Activated T-cell treated with anti-CD3 and anti-CD28 coated beads, Interleukin-2, amount 50 U/mL, for 4 hours (primary cell): ENCODE data around the gene AKR1B15. TPM values are rescaled to one million over a fixed set of nuclear protein-coding genes. Genes with fewer than 3 reads are reported as not detected.
"Not testable (repeated sequence)": the region's sequence is repeated elsewhere in the genome, so short reads cannot be mapped to it uniquely, and the experiment has no call there.

Experiments
- ATAC-seq, 2 donors: fragments of 200-7000 bp; cut with Tn5 transposase; one replicate each; pipeline ENCODE4 v1.10.0; 2021
- DNase-seq: peaks from one replicate; pipeline ENCODE4 v3.0.0-alpha.2; 2020
- H3K27me3 Mint-ChIP-seq: one replicate; pipeline ENCODE4 v1.8.0; 2021; ENCODE audit warnings: low read depth, mixed read lengths
- H3K36me3 Mint-ChIP-seq: one replicate; pipeline ENCODE4 v1.8.0; 2022; ENCODE audit warnings: mixed read lengths; ENCODE audit not compliant: insufficient read depth
- H3K4me1 Mint-ChIP-seq: one replicate; pipeline ENCODE4 v1.8.0; 2021; ENCODE audit warnings: low read depth, mixed read lengths
- H3K4me3 Mint-ChIP-seq: one replicate; pipeline ENCODE4 v1.8.0; 2021; ENCODE audit warnings: mild to moderate bottlenecking, moderate library complexity, mixed read lengths
- H3K9me3 Mint-ChIP-seq: one replicate; pipeline ENCODE4 v1.8.0; 2021; ENCODE audit warnings: mixed read lengths
- total RNA-seq, 3 donors: library from RNA; stranded (reverse); gene quantifications; one replicate each; pipeline ENCODE4 v1.2.1, GENCODE V29; 2021

The AKR1B15 gene
- total RNA-seq, 3 donors from 2014 or later, result not detected

DNA sequence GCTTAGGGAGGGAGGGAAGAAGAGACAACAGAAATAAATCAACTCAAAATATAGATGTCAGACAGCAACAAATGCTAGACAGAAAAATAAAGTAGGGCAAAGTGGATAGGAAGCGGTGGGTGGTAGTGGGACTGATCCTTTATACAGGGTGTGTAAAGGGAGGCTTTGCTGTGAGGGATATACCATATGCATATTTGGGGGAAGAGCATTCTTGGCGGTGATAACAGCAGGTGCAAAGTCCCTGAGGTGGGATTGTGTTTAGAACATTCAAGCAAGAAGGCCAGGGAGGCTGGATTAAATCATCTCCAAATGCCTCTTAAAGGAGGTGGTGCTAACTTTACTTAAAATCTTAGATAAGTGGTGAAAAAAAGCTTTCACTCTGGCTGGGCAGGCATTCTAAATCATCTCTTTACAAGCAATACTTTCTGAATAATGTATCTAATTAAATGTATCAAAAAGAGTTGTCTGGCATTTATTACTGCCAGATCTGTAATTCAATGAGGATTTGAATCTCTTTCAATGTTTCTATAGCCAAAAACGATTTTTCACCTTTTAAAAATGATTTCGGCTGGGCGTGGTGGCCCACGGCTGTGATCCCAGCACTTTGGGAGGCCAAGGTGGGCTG lies 9.4 kb upstream of the AKR1B15 start:
- Mint-ChIP-seq H3K27me3 (peaks cover 7% of the 10 kb centered on the region), H3K4me3 (no peak overlapping the region), H3K9me3 (no peaks in the 10 kb centered on the region), H3K4me1 (no peaks in the 10 kb centered on the region), H3K36me3 (no peaks in the 10 kb centered on the region)
- ATAC-seq (no peak), DNase-seq (no peak)

DNA sequence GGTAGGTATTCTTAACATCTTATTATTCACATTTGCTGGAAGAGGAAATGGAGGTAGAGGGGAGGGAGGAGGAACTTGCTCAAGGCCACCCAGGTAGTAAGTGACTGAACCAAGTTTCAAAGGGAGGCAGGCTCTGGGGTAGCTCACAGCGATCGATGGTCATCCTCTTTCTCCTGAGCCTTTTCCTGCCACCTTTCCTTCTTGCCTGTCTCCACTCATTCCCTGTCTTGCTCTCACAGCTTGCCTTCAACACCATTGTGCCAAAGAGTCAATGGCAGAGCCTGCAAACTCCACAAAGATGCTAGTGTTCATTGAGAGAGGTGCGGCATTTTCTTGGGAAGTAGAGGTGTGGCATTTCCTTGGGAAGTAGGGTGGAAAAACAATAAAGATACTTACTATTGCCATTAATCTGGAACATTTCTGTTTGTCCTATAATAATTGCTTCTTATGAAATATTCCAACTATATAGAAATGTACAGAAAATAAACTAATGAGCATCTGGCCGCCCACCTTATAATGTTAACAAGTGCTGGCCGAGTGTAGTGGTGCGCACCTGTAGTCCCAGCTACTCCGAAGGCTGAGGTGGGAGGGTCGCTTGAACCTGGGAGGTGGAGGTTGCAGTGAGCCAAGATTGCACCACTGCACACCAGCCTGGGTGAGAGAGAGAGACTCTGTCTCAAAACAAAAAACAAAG lies 7.3 kb upstream of the AKR1B15 start:
- not testable (repeated sequence) for ATAC-seq, H3K4me1 Mint-ChIP-seq, H3K9me3 Mint-ChIP-seq, DNase-seq, H3K4me3 Mint-ChIP-seq, H3K36me3 Mint-ChIP-seq
- peaks cover 11% of the 10 kb centered on the region for H3K27me3 Mint-ChIP-seq

DNA sequence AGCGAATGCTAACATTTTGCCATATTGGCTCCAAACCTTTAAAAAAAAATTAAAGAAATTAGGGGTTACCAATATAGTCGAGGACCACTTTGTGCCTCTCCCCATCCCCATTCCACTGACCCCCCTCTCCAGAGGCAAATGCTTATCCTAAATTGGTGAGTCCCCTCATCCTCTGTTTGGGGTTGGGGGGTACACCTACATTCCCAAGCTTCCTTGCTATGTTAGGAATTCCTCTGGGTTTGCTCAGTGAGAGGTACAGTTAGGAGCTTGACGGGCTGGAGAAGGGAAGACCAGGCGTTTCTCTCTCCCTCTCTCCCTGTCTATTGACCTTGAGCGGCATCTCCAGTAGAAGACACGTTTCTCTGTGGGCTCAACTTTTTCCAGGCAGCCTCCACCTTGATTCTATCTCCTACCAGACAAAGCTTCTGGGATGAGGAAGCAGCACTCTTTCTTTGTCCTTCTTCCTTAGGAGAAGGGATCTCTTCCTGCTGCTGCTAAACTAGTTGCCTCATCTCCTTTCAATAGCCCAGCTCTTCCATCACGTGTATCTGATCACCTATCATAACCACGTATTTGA lies 6.6 kb upstream of the AKR1B15 start:
- H3K4me3 Mint-ChIP-seq, result no peak overlapping the region
- no peak for DNase-seq
- H3K36me3 Mint-ChIP-seq, result no peaks in the 10 kb centered on the region
- peaks cover 9% of the 10 kb centered on the region for H3K27me3 Mint-ChIP-seq
- H3K4me1 Mint-ChIP-seq, result no peaks in the 10 kb centered on the region
- ATAC-seq, result no peak
- H3K9me3 Mint-ChIP-seq, result no peaks in the 10 kb centered on the region

DNA sequence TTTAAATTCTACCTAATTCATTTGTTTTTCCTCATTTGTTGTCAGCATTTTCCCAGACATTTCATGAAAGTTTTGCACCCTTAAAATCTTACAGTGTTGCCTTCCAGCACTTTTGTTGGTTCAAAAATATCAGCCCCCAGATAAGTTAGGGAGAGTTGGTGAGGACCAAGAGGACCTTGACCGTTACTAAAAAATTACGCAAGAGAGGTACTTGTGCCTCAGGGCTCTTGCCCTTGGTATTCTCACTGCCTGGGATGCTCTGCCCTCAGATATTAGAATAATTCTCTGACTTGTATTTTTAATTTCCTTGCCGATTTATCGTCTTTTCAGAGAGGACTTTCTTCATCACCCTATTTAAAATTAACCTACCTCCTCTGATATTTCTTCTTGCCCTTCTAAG lies 3.5 kb upstream of the AKR1B15 start:
- Mint-ChIP-seq H3K4me3 (no peak overlapping the region), H3K36me3 (no peaks in the 10 kb centered on the region), H3K27me3 (peaks cover 6% of the 10 kb centered on the region), H3K9me3 (no peaks in the 10 kb centered on the region), H3K4me1 (peaks cover 2% of the 10 kb centered on the region)
- DNase-seq (no peak), ATAC-seq (no peak)

DNA sequence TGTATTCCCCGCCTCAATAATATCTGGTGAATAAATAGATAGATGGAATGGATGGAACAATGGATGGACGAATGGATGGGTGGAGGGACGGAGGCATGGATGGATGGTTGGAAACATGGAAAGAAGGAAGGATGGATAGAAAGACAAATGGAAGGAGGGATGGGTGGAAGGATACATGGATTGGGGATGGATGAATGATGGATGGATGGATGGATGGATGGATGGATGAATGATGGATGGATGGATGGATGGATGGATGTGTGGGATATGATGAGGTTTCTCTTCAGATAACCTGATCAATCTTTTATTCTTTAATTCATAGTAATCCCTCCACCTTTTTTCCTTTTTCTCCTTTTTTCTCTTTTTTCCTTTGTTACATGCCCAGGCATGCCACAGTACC lies 3.0 kb upstream of the AKR1B15 start:
- Mint-ChIP-seq H3K4me3 (no peak overlapping the region), H3K36me3 (no peaks in the 10 kb centered on the region), H3K27me3 (peaks cover 6% of the 10 kb centered on the region), H3K9me3 (no peaks in the 10 kb centered on the region), H3K4me1 (peaks cover 2% of the 10 kb centered on the region)
- no peak for DNase-seq
- ATAC-seq, result no peak

DNA sequence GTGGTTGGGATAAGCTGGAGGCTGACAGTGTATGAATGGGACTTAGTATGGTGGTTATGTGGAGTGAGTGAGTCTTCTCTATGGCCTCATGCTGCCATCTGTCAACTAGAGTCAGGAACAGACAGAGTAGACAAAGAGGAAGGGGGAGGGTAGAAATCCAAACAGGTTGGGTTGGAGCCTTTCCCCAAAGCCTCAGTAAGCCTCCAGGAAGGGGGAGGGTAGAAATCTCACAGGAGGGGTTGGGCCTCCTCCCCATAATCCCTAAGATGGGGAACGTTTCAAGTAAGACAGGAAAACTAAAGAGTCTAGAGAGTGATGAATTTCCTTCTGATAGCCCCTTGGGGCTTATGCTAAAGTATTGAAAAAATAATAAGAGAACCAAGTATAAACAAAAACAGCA lies 2.0 kb upstream of the AKR1B15 start:
- Mint-ChIP-seq H3K36me3 (no peaks in the 10 kb centered on the region), H3K4me3 (no peak overlapping the region), H3K9me3 (no peaks in the 10 kb centered on the region), H3K27me3 (peaks cover 10% of the 10 kb centered on the region), H3K4me1 (peaks cover 2% of the 10 kb centered on the region)
- ATAC-seq, result no peak
- no peak for DNase-seq

DNA sequence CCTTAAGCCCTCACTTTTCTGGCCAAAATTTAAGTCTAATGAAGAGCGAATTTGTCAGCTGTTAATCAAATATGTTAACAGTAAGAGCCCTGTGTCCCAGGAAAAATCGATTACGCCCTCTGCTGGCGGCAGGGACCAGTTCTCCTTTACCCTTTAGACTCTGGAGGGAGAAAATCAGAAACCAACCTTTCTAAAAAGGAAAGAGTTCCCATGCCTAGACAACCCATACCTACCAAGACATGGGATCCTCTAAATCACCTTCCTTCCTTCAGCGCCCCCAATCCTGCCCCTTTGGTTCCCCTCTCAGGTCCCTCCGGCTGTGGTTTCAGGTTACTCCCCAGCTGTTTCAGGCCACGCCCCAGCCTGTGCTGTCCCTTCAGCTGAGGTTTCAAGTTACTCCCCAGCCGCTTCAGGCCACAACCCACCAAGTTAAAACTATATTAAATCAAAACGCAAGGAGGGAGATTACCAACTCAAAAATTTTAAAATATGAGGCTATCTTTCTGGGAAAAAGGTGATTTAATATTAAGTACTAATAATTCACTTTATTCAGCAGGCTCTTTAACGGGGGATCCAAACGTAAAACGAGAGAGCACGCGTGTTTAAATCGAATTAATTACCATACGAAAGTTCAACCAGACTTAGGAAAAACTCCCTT lies 1.4 kb upstream of the AKR1B15 start:
- H3K4me1 Mint-ChIP-seq, result peaks cover 2% of the 10 kb centered on the region
- H3K36me3 Mint-ChIP-seq, result no peaks in the 10 kb centered on the region
- peak overlapping the region; percentile 11 for H3K4me3 Mint-ChIP-seq
- peak; percentile 77 to 78 for ATAC-seq
- peaks cover 10% of the 10 kb centered on the region for H3K27me3 Mint-ChIP-seq
- H3K9me3 Mint-ChIP-seq, result no peaks in the 10 kb centered on the region
- DNase-seq, result peak; percentile 65

DNA sequence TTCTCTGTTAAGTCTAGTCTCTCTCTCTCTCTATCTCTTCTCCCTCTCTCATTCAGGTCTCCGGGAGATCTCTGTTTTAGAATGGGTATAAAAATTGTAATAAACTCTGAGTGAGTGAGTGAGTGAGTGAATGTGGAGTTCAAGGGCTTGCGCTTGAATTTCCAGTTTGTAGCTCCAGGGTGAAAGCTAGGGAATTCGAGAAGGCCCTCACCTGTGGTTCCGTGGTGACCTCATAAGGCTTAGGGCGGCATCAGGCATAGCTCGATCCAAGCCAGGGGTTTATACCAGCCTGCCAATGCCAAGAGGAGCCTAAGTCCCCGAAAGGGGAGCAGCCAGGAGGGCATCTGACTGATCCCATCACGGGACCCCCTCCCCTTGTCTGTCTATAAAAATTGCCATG lies 456 bp downstream of the AKR1B15 start:
- H3K27me3 Mint-ChIP-seq, result peaks cover 10% of the 10 kb centered on the region
- peaks cover 2% of the 10 kb centered on the region for H3K4me1 Mint-ChIP-seq
- ATAC-seq, result no peak
- H3K36me3 Mint-ChIP-seq, result no peaks in the 10 kb centered on the region
- no peak for DNase-seq
- no peaks in the 10 kb centered on the region for H3K9me3 Mint-ChIP-seq
- no peak overlapping the region for H3K4me3 Mint-ChIP-seq

DNA sequence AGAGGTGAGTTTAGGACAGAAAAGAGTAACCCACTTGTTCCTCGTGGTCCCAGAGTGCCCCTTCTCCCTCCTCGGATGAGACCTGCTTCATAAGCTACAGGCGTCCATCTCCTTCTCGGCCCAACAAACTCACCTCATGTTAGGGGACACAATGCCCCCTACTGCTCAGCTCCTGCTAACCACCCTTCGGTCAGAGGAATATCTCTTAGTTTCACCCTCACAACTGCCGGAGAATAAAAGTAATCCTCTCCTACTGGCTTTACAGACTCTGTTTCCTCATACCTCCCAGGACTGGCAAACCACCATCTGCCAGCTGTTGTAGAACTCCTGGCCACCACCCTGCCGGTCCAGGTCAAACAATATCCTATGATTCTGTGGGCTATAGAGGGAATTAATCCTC lies 3.2 kb downstream of the AKR1B15 start:
- no peak for DNase-seq
- no peak for ATAC-seq
- peaks cover 2% of the 10 kb centered on the region for H3K4me1 Mint-ChIP-seq
- H3K36me3 Mint-ChIP-seq, result no peaks in the 10 kb centered on the region
- H3K9me3 Mint-ChIP-seq, result no peaks in the 10 kb centered on the region
- H3K27me3 Mint-ChIP-seq, result peaks cover 6% of the 10 kb centered on the region
- no peak overlapping the region for H3K4me3 Mint-ChIP-seq

DNA sequence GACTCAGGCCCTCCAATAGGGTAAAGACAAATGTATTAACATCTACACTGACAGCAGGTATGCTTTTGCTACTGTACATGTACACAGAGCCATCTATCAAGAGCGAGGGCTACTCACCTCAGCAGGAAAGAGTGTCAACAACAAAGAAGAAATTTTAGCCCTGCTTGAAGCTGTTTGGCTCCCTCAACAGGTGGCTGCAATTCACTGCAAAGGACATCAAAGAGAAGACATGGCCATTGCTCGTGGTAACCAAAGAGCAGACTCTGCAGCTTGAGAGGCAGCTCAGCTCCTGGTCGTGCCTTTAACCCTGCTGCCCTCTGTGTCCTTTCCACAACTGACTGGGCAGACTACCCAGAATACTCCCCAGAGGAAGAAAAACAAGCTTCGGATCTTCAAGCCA lies 5.1 kb downstream of the AKR1B15 start:
- H3K36me3 Mint-ChIP-seq, result no peaks in the 10 kb centered on the region
- H3K9me3 Mint-ChIP-seq, result no peaks in the 10 kb centered on the region
- peaks cover 6% of the 10 kb centered on the region for H3K27me3 Mint-ChIP-seq
- H3K4me3 Mint-ChIP-seq, result no peak overlapping the region
- DNase-seq (no peak), ATAC-seq (no peak)
- H3K4me1 Mint-ChIP-seq, result no peaks in the 10 kb centered on the region

DNA sequence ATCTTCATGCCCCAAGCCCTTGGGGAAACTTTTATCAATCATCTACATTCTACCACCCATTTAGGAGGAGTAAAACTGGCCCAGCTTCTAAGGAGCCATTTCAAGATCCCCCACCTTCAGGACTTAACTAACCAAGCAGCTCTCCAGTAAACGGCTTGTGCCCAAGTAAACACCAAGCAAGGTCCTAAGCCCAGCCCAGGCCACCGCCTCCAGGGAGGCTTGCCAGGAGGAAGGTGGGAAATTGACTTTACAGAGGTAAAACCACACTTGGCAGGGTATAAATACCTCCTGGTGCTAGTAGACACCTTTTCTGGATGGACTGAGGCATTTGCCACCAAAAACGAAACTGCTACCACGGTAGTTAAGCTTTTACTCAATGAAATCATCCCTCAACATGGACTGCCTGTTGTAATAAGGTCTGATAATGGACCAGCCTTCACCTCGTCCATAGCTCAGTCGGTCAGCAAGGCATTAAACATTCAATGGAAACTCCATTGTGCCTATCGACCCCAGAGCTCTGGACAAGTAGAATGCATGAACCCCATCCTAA lies 5.6 kb downstream of the AKR1B15 start:
- Mint-ChIP-seq H3K27me3 (peaks cover 6% of the 10 kb centered on the region), H3K36me3 (no peaks in the 10 kb centered on the region), H3K4me3 (no peak overlapping the region), H3K9me3 (no peaks in the 10 kb centered on the region), H3K4me1 (no peaks in the 10 kb centered on the region)
- ATAC-seq (no peak), DNase-seq (no peak)

DNA sequence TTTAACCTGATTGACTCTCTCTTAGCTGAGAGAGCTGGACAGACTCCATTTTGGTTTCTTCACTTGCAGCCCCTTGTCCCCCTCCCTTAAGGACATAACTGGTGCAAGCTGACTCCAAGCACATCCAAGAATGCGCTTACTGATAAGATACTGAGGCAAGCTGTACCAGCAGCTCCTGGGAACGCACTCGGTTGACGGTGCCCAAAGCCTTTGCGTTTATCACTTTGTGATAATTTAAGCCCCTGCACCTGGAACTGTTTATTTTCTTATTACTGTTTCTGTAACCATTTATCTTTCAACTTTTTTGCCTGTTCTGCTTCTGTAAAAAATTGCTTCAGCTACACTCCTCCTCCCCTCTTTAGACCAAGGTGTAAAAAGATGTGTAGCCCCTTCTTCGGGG lies 8.5 kb downstream of the AKR1B15 start:
- Mint-ChIP-seq H3K36me3 (no peaks in the 10 kb centered on the region), H3K4me1 (peaks cover 6% of the 10 kb centered on the region), H3K27me3 (no peaks in the 10 kb centered on the region), H3K9me3 (no peaks in the 10 kb centered on the region), H3K4me3 (no peak overlapping the region)
- DNase-seq (no peak), ATAC-seq (no peak)

DNA sequence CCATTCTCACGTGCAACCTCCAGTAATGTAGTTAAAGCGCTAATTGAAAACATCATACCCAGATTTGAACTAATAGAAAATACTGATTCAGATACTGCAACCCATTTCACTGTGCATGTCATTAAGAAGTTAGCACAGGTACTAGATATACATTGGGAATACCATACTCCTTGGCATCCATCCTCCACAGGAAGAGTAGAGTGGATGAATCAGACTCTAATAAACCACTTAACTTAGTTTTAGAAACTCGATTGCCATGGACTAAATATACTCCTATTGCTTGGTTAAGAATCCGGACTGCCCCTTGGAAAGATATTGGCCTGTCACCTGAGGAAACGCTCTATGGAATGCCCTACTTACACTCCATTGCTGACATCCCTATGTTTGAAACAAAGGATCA lies 9.5 kb downstream of the AKR1B15 start:
- Mint-ChIP-seq H3K27me3 (no peaks in the 10 kb centered on the region), H3K4me3 (no peak overlapping the region), H3K36me3 (no peaks in the 10 kb centered on the region), H3K9me3 (no peaks in the 10 kb centered on the region), H3K4me1 (peaks cover 6% of the 10 kb centered on the region)
- ATAC-seq (no peak), DNase-seq (no peak)

DNA sequence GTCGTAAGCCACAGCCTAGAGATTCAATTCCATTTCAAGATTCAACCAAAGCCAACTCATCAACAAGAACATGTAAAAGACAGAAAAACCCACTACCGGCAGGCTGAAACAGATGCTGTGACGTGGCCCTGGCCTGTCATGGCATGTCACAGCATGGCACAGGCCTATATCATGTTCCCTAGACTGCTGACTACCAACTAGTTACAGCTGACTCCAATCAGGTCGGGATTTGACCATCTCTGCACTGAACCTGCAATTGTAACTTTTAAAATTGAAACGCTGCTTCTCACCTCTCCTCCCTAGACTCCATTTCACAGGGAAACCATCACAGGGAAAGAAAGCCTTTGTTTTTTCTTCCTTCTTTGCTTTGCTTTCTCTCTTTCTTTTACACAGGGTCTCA lies 12.7 kb downstream of the AKR1B15 start:
- not testable (repeated sequence) for H3K27me3 Mint-ChIP-seq, H3K4me3 Mint-ChIP-seq, H3K36me3 Mint-ChIP-seq, H3K4me1 Mint-ChIP-seq, H3K9me3 Mint-ChIP-seq, DNase-seq, ATAC-seq
